Subcutaneous preadipocyte (primary cell): Measurements from ENCODE around the gene MAPK1. TPM values are rescaled to one million over a fixed set of nuclear protein-coding genes. Genes with fewer than 3 reads are reported as not detected.

ENCODE experiments used
- small RNA-seq: library from RNA; depleted of rRNA; stranded (forward); fragments of <200 nt; gene quantifications from one replicate; pipeline ENCODE3, GENCODE V24; 2012
- total RNA-seq: library from RNA; depleted of rRNA; stranded (reverse); fragments of >200 nt; gene quantifications from 2 replicates; pipeline ENCODE4 v1.2.3, GENCODE V29; 2012

Gene MAPK1
- 45.2 and 64.1 TPM in 2 replicates for total RNA-seq

DNA sequence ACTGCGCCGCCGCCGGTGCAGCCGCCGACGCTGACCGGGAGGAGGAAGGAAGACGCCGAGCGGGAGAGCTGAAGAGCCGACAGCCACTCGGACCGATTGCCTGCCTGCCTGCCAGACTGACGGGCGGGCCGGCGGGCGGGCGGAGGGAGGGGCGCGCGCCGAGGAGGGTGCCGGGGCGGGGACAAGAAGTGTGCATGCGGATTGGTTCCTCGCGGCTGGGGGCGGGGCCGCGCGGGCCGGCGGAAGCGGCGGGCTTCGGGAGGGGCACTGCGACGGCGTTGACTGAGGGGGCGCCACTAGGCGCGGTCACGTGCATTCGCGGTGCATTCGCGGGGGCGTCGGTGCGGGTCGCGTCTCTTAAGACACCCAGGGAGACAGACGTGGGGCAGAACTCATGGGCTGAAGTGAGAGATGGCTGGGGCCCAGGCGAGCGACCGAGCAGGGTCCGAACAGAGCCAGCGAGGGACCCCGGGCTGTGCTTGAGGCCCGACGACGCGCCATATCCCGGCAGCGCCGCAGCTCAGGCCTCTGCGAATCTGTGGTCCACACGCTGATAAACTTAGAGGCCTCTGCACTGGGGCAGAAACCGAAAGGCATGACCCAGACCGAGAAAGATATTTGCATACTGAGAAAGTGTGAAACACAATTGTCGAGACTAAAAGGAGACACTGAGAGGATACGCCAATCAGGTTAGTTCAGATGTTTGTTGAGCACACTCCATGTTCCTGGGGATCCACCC lies at the start of gene MAPK1:
MAPK1 (minus strand) TSS at position 118 of the 739 bp plus-strand sequence. CDS start 205 bp downstream, outside the sequence.

DNA sequence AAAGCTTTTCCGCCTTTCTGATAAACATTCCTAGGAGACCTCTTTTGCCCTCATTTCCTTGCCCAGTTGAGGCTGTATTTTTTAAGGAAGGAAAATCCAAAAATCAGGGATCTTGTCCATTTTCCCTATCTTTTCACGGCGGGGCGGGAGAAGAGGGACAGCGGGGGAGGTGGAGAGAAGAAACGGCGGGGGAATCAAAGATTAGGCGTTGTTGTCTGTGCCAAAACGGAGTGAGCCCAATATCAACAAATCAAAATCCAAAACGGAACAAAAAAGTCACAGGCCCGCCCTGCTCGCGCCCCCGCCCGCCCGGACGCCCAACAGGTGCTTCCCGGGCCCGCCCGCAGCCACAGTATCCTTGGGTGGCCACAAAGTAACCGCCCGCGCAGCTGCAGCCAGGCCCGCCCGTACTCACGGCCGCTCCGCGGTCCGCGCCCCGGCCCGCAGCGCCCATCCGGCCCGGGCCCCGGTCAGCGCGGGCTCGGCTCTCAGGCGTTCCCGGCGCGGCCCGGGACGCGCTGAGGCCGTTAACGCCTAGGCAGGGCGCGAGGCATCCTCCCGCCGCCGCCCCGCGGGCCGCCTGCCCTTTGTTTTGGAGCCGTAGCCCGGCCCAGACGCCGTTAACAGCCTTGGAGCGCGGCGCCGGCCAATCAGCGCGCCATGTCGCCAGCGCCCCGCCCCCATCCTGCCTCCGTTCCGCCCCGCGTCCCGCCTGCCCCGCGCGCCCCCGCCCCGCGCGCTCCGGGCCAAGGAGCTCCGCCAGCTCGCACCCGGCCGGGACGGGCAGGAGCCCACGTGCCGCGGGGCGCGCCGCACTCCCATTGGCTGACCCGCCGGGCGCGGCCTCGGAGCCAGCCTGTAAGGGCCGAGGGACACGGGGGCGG lies 132.0 kb downstream of the MAPK1 start, which contains the start of gene YPEL1:
YPEL1 (minus strand) TSS at position 595 of the 884 bp plus-strand sequence. CDS start 25,050 bp downstream, outside the sequence.

Small RNA genes lying within 50 kb of the gene (small RNA-seq; reads per million reads assigned to genes)
- gene RN7SL280P, result not detected
- gene RNA5SP493, result not detected

Other genes starting within 250 kb of the MAPK1 start
- gene YDJC, start 237.6 kb downstream of the MAPK1 start, total RNA-seq, result 27.2 and 29.8 TPM in 2 replicates
- under 0.01 and 0.39 TPM in 2 replicates for gene CCDC116, start 234.9 kb downstream of the MAPK1 start, total RNA-seq
- gene SDF2L1, start 225.3 kb downstream of the MAPK1 start, total RNA-seq, result 22.0 and 30.9 TPM in 2 replicates
- gene PPIL2, start 201.6 kb downstream of the MAPK1 start, total RNA-seq, result 25.6 and 30.9 TPM in 2 replicates
- gene YPEL1, start 131.9 kb downstream of the MAPK1 start, total RNA-seq, result 0.20 and 0.37 TPM in 2 replicates
- gene PPM1F, start 85.2 kb upstream of the MAPK1 start, total RNA-seq, result 26.8 and 41.1 TPM in 2 replicates
- 26.5 and 35.4 TPM in 2 replicates for gene TOP3B, start 115.1 kb upstream of the MAPK1 start, total RNA-seq